ENCODE results near the gene RBL1.
A peak's percentile ranks its signal among the peaks of the same experiment; 100 is the strongest.

DNA sequence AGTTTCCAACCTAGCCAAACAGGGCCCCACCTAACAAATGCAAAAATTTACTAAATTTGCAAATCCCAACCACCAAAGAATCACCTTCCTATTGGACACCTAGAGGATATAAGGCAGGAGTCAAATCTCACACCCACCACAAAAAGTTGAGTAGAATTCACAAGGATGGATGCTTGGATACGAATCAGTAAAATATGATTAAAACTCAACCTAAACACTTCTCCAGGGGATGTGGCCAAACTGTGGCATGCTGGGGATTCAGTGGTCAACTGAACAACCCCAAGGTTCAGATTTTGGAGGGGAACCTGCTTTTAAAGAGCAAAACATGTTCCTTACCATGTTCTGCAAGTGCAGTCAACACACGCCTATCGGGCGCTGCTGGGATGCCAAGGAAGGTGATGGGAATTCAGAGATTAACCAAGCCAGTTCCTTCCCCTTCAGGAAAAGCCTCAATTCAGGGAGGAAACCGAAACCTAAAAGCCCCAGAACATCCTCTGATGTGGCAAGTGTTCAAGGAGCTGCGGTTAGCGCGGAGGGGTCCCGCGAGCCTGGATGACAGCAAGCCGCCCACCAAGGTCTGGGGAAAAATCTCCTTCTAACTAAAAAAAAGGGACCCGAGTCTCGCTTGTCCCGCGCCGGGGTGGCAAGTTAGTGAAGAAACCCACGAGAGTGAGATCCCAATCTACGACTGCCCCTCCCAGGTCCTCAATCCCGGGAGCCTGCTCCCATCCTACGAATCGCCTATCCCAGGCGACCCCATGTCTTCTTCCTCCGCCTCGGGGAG, 145.2 kb downstream of the RBL1 start:
- TF ChIP-seq, protein P1, sequence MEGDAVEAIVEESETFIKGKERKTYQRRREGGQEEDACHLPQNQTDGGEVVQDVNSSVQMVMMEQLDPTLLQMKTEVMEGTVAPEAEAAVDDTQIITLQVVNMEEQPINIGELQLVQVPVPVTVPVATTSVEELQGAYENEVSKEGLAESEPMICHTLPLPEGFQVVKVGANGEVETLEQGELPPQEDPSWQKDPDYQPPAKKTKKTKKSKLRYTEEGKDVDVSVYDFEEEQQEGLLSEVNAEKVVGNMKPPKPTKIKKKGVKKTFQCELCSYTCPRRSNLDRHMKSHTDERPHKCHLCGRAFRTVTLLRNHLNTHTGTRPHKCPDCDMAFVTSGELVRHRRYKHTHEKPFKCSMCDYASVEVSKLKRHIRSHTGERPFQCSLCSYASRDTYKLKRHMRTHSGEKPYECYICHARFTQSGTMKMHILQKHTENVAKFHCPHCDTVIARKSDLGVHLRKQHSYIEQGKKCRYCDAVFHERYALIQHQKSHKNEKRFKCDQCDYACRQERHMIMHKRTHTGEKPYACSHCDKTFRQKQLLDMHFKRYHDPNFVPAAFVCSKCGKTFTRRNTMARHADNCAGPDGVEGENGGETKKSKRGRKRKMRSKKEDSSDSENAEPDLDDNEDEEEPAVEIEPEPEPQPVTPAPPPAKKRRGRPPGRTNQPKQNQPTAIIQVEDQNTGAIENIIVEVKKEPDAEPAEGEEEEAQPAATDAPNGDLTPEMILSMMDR (IDR thresholded peaks at IDR 0.05), result peak in 1 of 6 experiments; percentile 10
- peak; percentile 5 to 46 for TF ChIP-seq POLR2AphosphoS5 (IDR thresholded peaks at IDR 0.05)
- TF ChIP-seq POLR2A (IDR thresholded peaks at IDR 0.05), result no peak
- no peak for TF ChIP-seq EP300 (IDR thresholded peaks at IDR 0.05)
